SHP77 treated with DMSO at 0.1 percent for 48 hours (cell line): ENCODE results near the gene KDELR1.
A peak's percentile ranks its signal among the peaks of the same experiment; 100 is the strongest.

ENCODE experiments used
- DNase-seq: peaks from one replicate; lab custom pipeline; 2025; lab: John Stamatoyannopoulos, UW

KDELR1 gene

GRCh38 chr19:48391100-48392005, at the start of gene KDELR1:
KDELR1 (minus strand) TSS chr19:48391551; CDS start chr19:48391358, 193 bp downstream.
- peak; percentile 18 for DNase-seq

- no peak for DNase-seq
Measured at GRCh38 chr19:48436586-48436985, 45.2 kb upstream of the KDELR1 start.

- DNase-seq = no peak
Measured at GRCh38 chr19:48433337-48433736, 42.0 kb upstream of the KDELR1 start.

- no peak for DNase-seq
Measured at GRCh38 chr19:48428670-48429069, 37.3 kb upstream of the KDELR1 start.

- DNase-seq = no peak
Measured at GRCh38 chr19:48424694-48425219, 33.4 kb upstream of the KDELR1 start.

GRCh38 chr19:48421548-48421947, 30.2 kb upstream of the KDELR1 start:
- no peak for DNase-seq

- no peak for DNase-seq
Measured at GRCh38 chr19:48419158-48419920, 28.0 kb upstream of the KDELR1 start.

GRCh38 chr19:48418317-48419064, 27.1 kb upstream of the KDELR1 start:
- no peak for DNase-seq

GRCh38 chr19:48417421-48417820, 26.1 kb upstream of the KDELR1 start:
- no peak for DNase-seq

GRCh38 chr19:48415806-48416221, 24.5 kb upstream of the KDELR1 start:
- no peak for DNase-seq

- no peak for DNase-seq
Measured at GRCh38 chr19:48415395-48415794, 24.0 kb upstream of the KDELR1 start.

- DNase-seq = no peak
Measured at GRCh38 chr19:48413879-48414587, 22.7 kb upstream of the KDELR1 start.

- DNase-seq = no peak
Measured at GRCh38 chr19:48405850-48406249, 14.5 kb upstream of the KDELR1 start.

GRCh38 chr19:48405010-48405659, 13.8 kb upstream of the KDELR1 start:
- no peak for DNase-seq

- no peak for DNase-seq
Measured at GRCh38 chr19:48403606-48404005, 12.3 kb upstream of the KDELR1 start.

GRCh38 chr19:48401287-48401686, 9.9 kb upstream of the KDELR1 start:
- DNase-seq = no peak

GRCh38 chr19:48400018-48400742, 8.8 kb upstream of the KDELR1 start:
- DNase-seq = peak; percentile 65

GRCh38 chr19:48398375-48399235, 7.3 kb upstream of the KDELR1 start:
- peak; percentile 82 for DNase-seq

GRCh38 chr19:48398102-48398374, 6.7 kb upstream of the KDELR1 start:
- no peak for DNase-seq
